Neural progenitor cell (in vitro differentiated cells): ENCODE measurements around the gene GPRIN3. TPM values are rescaled to one million over a fixed set of nuclear protein-coding genes. Genes with fewer than 3 reads are reported as not detected.

Source experiments
- DNase-seq: peaks from one replicate; pipeline ENCODE4 v3.0.0-alpha.2; 2016; ENCODE audit warnings: low spot score
- H2AFZ ChIP-seq: fragments of 200-600 bp; sonication (generic); replicated peaks from 2 replicates; pipeline ENCODE4 v1.6.1; 2016; ENCODE audit warnings: antibody characterized with exemption
- H3F3A ChIP-seq: fragments of 200-600 bp; sonication (generic); 2 replicates; pipeline ENCODE4 v1.6.1; 2016; ENCODE audit warnings: antibody characterized with exemption, low read depth
- H3K27ac ChIP-seq: fragments of 200-600 bp; sonication (generic); 2 replicates; pipeline ENCODE4 v1.5.1; 2016; ENCODE audit warnings: mild to moderate bottlenecking
- H3K27me3 ChIP-seq: fragments of 200-600 bp; sonication (generic); 2 replicates; pipeline ENCODE4 v1.6.1; 2016; ENCODE audit warnings: mild to moderate bottlenecking, moderate library complexity
- H3K36me3 ChIP-seq: fragments of 200-600 bp; sonication (generic); 2 replicates; pipeline ENCODE4 v1.5.1; 2016
- H3K4me1 ChIP-seq: fragments of 200-600 bp; sonication (generic); 2 replicates; pipeline ENCODE4 v1.6.1; 2016; ENCODE audit warnings: mixed run types
- H3K4me2 ChIP-seq: fragments of 200-600 bp; sonication (generic); 2 replicates; pipeline ENCODE4 v1.6.1; 2016
- H3K4me3 ChIP-seq: fragments of 200-600 bp; sonication (generic); 2 replicates; pipeline ENCODE4 v1.5.1; 2016
- H3K79me2 ChIP-seq: fragments of 200-600 bp; sonication (generic); 2 replicates; pipeline ENCODE4 v1.6.1; 2016; ENCODE audit warnings: low read depth
- H3K9ac ChIP-seq: fragments of 200-600 bp; sonication (generic); 2 replicates; pipeline ENCODE4 v1.6.1; 2016
- H3K9me3 ChIP-seq: fragments of 200-600 bp; sonication (generic); 2 replicates; pipeline ENCODE4 v1.5.1; 2016; ENCODE audit warnings: low read depth
- H4K20me1 ChIP-seq: fragments of 200-600 bp; sonication (generic); 2 replicates; pipeline ENCODE4 v1.6.1; 2016; ENCODE audit warnings: low read depth
- H3K27ac Mint-ChIP-seq: 3 replicates; pipeline ENCODE4 v1.8.0; 2021; ENCODE audit warnings: mixed read lengths
- H3K27me3 Mint-ChIP-seq: 2 replicates; pipeline ENCODE4 v1.8.0; 2022; ENCODE audit warnings: low read depth, mild to moderate bottlenecking, inconsistent platforms, moderate library complexity, mixed read lengths; ENCODE audit not compliant: insufficient read depth
- H3K36me3 Mint-ChIP-seq: 3 replicates; pipeline ENCODE4 v1.8.0; 2021; ENCODE audit warnings: mixed read lengths
- H3K4me1 Mint-ChIP-seq: 3 replicates; pipeline ENCODE4 v1.8.0; 2021; ENCODE audit warnings: mixed read lengths
- H3K4me3 Mint-ChIP-seq: 3 replicates; pipeline ENCODE4 v1.8.0; 2021; ENCODE audit warnings: mild to moderate bottlenecking, moderate library complexity, mixed read lengths
- H3K9me3 Mint-ChIP-seq: 3 replicates; pipeline ENCODE4 v1.8.0; 2020; ENCODE audit warnings: mixed read lengths
- EZH2 ChIP-seq: fragments of 200-600 bp; sonication (generic); IDR thresholded peaks from 2 replicates; pipeline ENCODE4 v1.6.1; 2017; ENCODE audit warnings: antibody characterized with exemption, mild to moderate bottlenecking, moderate library complexity
- EZH2phosphoT487 ChIP-seq: fragments of 200-600 bp; sonication (generic); IDR thresholded peaks from 2 replicates; pipeline ENCODE4 v1.6.1; 2017; ENCODE audit warnings: antibody characterized with exemption
- total RNA-seq: library from RNA; depleted of rRNA; stranded (reverse); fragments of >200 nt; gene quantifications from 2 replicates; pipeline ENCODE4 v1.2.3, GENCODE V29; 2015; ENCODE audit warnings: low replicate concordance
- TF ChIP-seq, protein P1 (sequence below): fragments of 200-600 bp; sonication (generic); IDR thresholded peaks from 2 replicates; pipeline ENCODE4 v1.5.1; 2017; ENCODE audit warnings: antibody characterized with exemption, mild to moderate bottlenecking

The GPRIN3 gene
- total RNA-seq, 1 donor from 2014 or later, result 0.15 TPM

DNA sequence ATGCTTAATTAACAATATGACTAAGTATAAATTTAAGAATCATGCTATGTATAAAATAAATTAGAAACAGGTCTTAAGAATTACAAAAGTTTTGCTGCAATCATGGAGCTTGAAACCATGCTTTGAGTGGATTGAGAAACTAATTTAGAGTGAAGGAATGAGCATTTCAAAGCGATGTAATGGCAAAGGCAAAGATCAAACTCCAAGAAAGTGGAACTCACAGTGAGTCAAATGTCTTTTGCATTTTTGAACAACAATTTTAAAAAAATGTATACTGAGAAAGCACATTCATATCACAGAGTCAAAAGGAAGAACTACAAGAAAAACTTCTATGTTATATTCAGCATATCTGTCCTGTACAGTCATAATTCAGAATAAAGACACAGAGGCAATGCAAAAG is 6.6 kb downstream of the GPRIN3 start:
- Histone ChIP-seq H3F3A (no peaks in the 10 kb centered on the region), H3K4me1 (no peaks in the 10 kb centered on the region), H3K27me3 (peaks cover 14% of the 10 kb centered on the region), H3K4me3 (no peak overlapping the region), H3K9ac (no peak overlapping the region), H2AFZ (peak overlapping the region; percentile 12), H3K36me3 (no peaks in the 10 kb centered on the region), H3K79me2 (no peaks in the 10 kb centered on the region), H3K9me3 (no peaks in the 10 kb centered on the region), H3K4me2 (no peak overlapping the region), H4K20me1 (no peaks in the 10 kb centered on the region), H3K27ac (no peak overlapping the region)
- no peak overlapping the region for H3K27ac Mint-ChIP-seq
- no peaks in the 10 kb centered on the region for H3K36me3 Mint-ChIP-seq
- no peaks in the 10 kb centered on the region for H3K27me3 Mint-ChIP-seq
- H3K4me1 Mint-ChIP-seq, result peaks cover 4% of the 10 kb centered on the region
- DNase-seq, result no peak
- H3K9me3 Mint-ChIP-seq, result no peaks in the 10 kb centered on the region
- TF ChIP-seq, protein P1, sequence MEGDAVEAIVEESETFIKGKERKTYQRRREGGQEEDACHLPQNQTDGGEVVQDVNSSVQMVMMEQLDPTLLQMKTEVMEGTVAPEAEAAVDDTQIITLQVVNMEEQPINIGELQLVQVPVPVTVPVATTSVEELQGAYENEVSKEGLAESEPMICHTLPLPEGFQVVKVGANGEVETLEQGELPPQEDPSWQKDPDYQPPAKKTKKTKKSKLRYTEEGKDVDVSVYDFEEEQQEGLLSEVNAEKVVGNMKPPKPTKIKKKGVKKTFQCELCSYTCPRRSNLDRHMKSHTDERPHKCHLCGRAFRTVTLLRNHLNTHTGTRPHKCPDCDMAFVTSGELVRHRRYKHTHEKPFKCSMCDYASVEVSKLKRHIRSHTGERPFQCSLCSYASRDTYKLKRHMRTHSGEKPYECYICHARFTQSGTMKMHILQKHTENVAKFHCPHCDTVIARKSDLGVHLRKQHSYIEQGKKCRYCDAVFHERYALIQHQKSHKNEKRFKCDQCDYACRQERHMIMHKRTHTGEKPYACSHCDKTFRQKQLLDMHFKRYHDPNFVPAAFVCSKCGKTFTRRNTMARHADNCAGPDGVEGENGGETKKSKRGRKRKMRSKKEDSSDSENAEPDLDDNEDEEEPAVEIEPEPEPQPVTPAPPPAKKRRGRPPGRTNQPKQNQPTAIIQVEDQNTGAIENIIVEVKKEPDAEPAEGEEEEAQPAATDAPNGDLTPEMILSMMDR, result no peak
- TF ChIP-seq EZH2, result no peak
- TF ChIP-seq EZH2phosphoT487, result no peak
- no peak overlapping the region for H3K4me3 Mint-ChIP-seq

DNA sequence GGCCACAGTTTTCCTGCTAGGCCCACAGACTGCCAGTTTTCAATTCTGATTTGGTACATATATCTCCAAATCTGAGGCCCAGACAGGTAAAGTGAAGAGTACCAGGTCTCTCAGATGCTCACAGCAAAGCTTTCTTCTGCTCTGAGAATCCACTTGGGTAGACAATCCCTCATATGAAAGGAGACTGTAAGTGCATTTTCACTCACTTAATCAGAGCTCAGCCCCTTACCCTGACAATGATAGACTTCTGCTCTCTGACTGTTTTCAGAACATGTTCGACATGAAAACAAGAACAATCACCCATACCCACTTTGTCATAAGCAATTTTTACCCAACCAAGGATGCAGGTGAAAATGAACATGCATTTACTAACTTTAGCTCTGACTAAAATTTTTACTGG is 7.1 kb downstream of the GPRIN3 start:
- no peaks in the 10 kb centered on the region for H3K27me3 Mint-ChIP-seq
- Histone ChIP-seq H3F3A (no peaks in the 10 kb centered on the region), H3K9me3 (no peaks in the 10 kb centered on the region), H3K4me2 (no peak overlapping the region), H3K79me2 (no peaks in the 10 kb centered on the region), H3K27me3 (peaks cover 9% of the 10 kb centered on the region), H3K27ac (no peak overlapping the region), H2AFZ (no peak overlapping the region), H3K4me1 (no peaks in the 10 kb centered on the region), H3K9ac (no peak overlapping the region), H4K20me1 (no peaks in the 10 kb centered on the region), H3K36me3 (no peaks in the 10 kb centered on the region), H3K4me3 (no peak overlapping the region)
- no peak for DNase-seq
- peaks cover 4% of the 10 kb centered on the region for H3K4me1 Mint-ChIP-seq
- TF ChIP-seq EZH2phosphoT487 (no peak), EZH2 (no peak)
- TF ChIP-seq, protein P1, result no peak
- no peak overlapping the region for H3K4me3 Mint-ChIP-seq
- no peaks in the 10 kb centered on the region for H3K9me3 Mint-ChIP-seq
- H3K27ac Mint-ChIP-seq, result no peak overlapping the region
- H3K36me3 Mint-ChIP-seq, result no peaks in the 10 kb centered on the region

DNA sequence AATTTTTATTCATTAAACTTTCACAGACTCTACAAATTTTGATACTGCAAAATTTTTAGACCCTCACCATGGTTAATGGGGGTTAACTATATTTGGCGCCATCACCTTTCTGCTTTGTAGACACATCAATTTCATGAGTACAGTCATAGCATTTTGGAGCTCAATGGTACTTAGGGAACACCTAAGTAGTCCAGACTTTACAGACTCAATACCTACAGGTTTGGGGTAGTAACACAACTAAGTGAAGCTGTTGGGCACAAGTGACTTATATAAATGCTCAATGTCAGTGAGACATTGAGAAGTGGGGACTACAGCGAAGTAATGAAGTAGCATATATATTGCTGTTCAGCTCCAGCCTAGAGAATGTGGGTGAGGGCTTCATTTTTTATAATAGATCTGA is 7.5 kb downstream of the GPRIN3 start:
- Mint-ChIP-seq H3K27ac (no peak overlapping the region), H3K4me3 (no peak overlapping the region)

More for the DNA sequence above, 7.5 kb downstream of the GPRIN3 start:
- H3K36me3 Mint-ChIP-seq, result no peaks in the 10 kb centered on the region
- Histone ChIP-seq H2AFZ (no peak overlapping the region), H3F3A (no peaks in the 10 kb centered on the region), H3K4me1 (no peaks in the 10 kb centered on the region), H3K9ac (no peak overlapping the region), H3K4me2 (no peak overlapping the region), H3K79me2 (no peaks in the 10 kb centered on the region), H4K20me1 (no peaks in the 10 kb centered on the region), H3K27ac (no peak overlapping the region), H3K9me3 (no peaks in the 10 kb centered on the region), H3K27me3 (peaks cover 4% of the 10 kb centered on the region), H3K36me3 (no peaks in the 10 kb centered on the region), H3K4me3 (no peak overlapping the region)
- H3K4me1 Mint-ChIP-seq, result peaks cover 4% of the 10 kb centered on the region
- no peaks in the 10 kb centered on the region for H3K27me3 Mint-ChIP-seq
- no peaks in the 10 kb centered on the region for H3K9me3 Mint-ChIP-seq
- TF ChIP-seq EZH2phosphoT487 (no peak), EZH2 (no peak)
- TF ChIP-seq, protein P1, result no peak
- no peak for DNase-seq
